Subcutaneous abdominal adipose tissue (tissue), 5 donors: ENCODE data around the gene TCEAL9.
"Not testable (repeated sequence)": the region's sequence is repeated elsewhere in the genome, so short reads cannot be mapped to it uniquely, and the experiment has no call there.

Experiments
- H3K27ac ChIP-seq: one replicate; pipeline ENCODE4 v1.7.0; 2013; ENCODE audit warnings: low read depth, mild to moderate bottlenecking, inconsistent platforms, low read length, moderate library complexity
- H3K27me3 ChIP-seq, 5 donors: one replicate each; pipeline ENCODE4 v1.7.0; 2013; ENCODE audit warnings: low read length in 5 of 5, inconsistent platforms in 1 of 5; ENCODE audit not compliant: control insufficient read depth in 5 of 5, insufficient read depth in 4 of 5
- H3K36me3 ChIP-seq, 5 donors: one replicate each; pipeline ENCODE4 v1.7.0; 2013; ENCODE audit warnings: low read length in 5 of 5; ENCODE audit not compliant: control insufficient read depth in 5 of 5, insufficient read depth in 5 of 5
- H3K4me1 ChIP-seq, 5 donors: one replicate each; pipeline ENCODE4 v1.7.0; 2013; ENCODE audit warnings: low read length in 5 of 5, mild to moderate bottlenecking in 3 of 5, moderate library complexity in 1 of 5; ENCODE audit not compliant: control insufficient read depth in 5 of 5, insufficient read depth in 5 of 5
- H3K4me3 ChIP-seq, 5 donors: one replicate each; pipeline ENCODE4 v1.7.0; 2013; ENCODE audit warnings: low read length in 5 of 5, low read depth in 1 of 5
- H3K9ac ChIP-seq, 5 donors: one replicate each; pipeline ENCODE4 v1.7.0; 2013; ENCODE audit warnings: low read length in 5 of 5, mild to moderate bottlenecking in 4 of 5, moderate library complexity in 3 of 5
- H3K9me3 ChIP-seq, 5 donors: one replicate each; pipeline ENCODE4 v1.7.0; 2013; ENCODE audit warnings: low read length in 5 of 5; ENCODE audit not compliant: control insufficient read depth in 5 of 5
- donor health status: healthy.
- donor health status: healthy.
- donor health status: healthy.
- donor health status: healthy.
- donor health status: healthy.

Gene TCEAL9

GRCh38 chrX:103347682-103348397 is 8.5 kb upstream of the TCEAL9 start:
- H3K9ac ChIP-seq = no peak overlapping the region
- no peak overlapping the region for H3K27ac ChIP-seq
- H3K4me1 ChIP-seq = peaks cover 0 to 1% (median 0%) of the 10 kb centered on the region in 5 donors
- H3K4me3 ChIP-seq = no peak overlapping the region
- H3K36me3 ChIP-seq = no peaks in the 10 kb centered on the region
- no peaks in the 10 kb centered on the region for H3K9me3 ChIP-seq
- H3K27me3 ChIP-seq = peaks cover 12 to 19% (median 15%) of the 10 kb centered on the region in 5 donors

DNA sequence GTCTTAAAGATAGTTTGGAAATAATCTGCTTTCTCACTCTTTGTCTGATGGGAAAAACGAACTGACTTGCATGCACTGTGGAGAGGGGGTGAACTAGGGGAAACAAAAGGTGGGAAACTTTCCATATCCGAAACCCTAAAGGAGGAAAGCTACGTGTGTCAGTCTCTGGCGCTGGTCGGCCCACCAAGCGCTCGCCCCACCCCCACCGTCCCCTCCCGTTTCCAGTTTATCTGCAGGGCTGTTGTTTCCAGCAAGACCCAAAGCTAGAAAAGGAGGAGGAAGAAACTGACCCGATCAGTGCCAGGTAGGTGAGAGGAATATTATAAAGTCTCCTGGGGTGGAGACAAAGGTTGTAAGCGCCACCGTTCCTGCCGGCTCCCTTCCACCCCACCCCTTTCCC is 552 bp downstream of the TCEAL9 start:
- Histone ChIP-seq H3K9ac (peak overlapping the region; percentile 79 to 87 (median 83)), H3K9me3 (no peaks in the 10 kb centered on the region), H3K4me3 (peak overlapping the region; percentile 72 to 91 (median 79)), H3K27ac (peak overlapping the region; percentile 96), H3K27me3 (peaks cover 0 to 2% (median 0%) of the 10 kb centered on the region in 5 donors), H3K36me3 (no peaks in the 10 kb centered on the region), H3K4me1 (peaks cover 0 to 4% (median 0%) of the 10 kb centered on the region in 5 donors)

DNA sequence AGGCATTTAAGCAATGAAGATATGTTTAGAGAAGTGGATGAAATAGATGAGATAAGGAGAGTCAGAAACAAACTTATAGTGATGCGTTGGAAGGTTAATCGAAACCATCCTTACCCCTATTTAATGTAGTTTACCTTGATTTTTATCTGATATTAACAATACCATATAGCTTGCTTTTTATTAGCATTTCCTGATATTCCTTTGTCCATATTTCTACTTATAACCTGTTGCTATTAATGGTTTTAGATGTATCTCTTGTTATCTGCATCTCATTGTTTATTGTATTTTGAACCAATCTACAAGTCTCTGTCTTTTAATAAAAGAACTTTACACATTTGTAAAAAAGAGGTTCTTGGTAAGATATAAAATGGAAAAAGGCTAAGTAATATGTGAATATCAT is 1.6 kb downstream of the TCEAL9 start:
- Histone ChIP-seq H3K4me3 (peak overlapping the region in 1 of 5 donors; percentile 81), H3K36me3 (no peaks in the 10 kb centered on the region), H3K9ac (no peak overlapping the region), H3K27ac (peak overlapping the region; percentile 96), H3K27me3 (peaks cover 0 to 2% (median 0%) of the 10 kb centered on the region in 5 donors), H3K4me1 (peaks cover 0 to 4% (median 0%) of the 10 kb centered on the region in 5 donors), H3K9me3 (no peaks in the 10 kb centered on the region)

DNA sequence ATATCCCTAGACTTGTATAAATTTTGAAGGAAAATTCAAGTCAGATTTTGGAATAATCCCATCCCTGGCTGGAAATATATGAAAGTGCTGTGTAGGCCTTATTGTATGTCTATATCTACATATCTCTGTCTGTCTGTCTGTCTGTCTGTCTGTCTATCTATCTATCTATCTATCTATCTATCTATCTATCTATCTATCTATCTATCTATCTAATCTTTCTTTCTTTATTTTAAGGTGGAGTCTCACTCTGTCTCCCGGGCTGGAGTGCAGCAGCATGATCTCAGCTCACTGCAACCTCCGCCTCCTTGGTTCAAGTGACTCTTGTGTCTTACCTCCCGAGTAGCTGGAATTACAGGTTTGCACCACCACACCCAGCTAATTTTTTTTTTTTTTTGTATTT is 3.3 kb downstream of the TCEAL9 start:
- H3K4me3 ChIP-seq, H3K4me1 ChIP-seq, H3K27ac ChIP-seq, H3K27me3 ChIP-seq, H3K9ac ChIP-seq, H3K36me3 ChIP-seq, H3K9me3 ChIP-seq: not testable (repeated sequence)

- Histone ChIP-seq H3K36me3 (no peaks in the 10 kb centered on the region), H3K27ac (no peak overlapping the region)
Observed at GRCh38 chrX:103360092-103360491, 3.8 kb downstream of the TCEAL9 start.

GRCh38 chrX:103360916-103361315 is 4.6 kb downstream of the TCEAL9 start:
- no peak overlapping the region for H3K4me3 ChIP-seq

More at GRCh38 chrX:103360092-103360491, 3.8 kb downstream of the TCEAL9 start:
- no peak overlapping the region for H3K9ac ChIP-seq
- peaks cover 0 to 4% (median 0%) of the 10 kb centered on the region in 5 donors for H3K4me1 ChIP-seq
- no peak overlapping the region for H3K4me3 ChIP-seq
- no peaks in the 10 kb centered on the region for H3K9me3 ChIP-seq
- peaks cover 0 to 2% (median 0%) of the 10 kb centered on the region in 5 donors for H3K27me3 ChIP-seq

DNA sequence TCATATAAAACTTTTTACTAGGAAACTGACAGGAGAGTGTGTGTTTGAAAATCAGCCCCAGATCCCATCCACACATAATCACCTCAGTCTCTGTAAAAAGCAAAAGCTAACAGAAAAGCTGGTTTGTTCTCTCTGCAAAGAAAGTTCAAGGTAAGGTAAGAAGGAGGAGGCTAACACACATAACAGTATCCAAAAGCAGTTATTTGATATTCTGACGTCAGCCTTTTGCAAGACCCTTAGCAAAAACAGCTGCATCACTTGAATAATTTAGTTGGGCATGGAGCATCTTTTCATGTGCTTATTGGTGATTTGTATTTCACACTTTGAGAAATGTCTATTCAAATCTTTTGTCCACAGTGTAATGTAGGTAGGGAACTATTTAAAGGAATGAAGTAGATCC is 5.5 kb downstream of the TCEAL9 start:
- Histone ChIP-seq H3K27ac (no peak overlapping the region), H3K27me3 (peaks cover 0 to 2% (median 0%) of the 10 kb centered on the region in 5 donors), H3K4me1 (peaks cover 0 to 2% (median 0%) of the 10 kb centered on the region in 5 donors)

More at GRCh38 chrX:103360916-103361315, 4.6 kb downstream of the TCEAL9 start:
- no peaks in the 10 kb centered on the region for H3K36me3 ChIP-seq
- H3K9me3 ChIP-seq = no peaks in the 10 kb centered on the region
- peaks cover 0 to 4% (median 0%) of the 10 kb centered on the region in 5 donors for H3K4me1 ChIP-seq
- H3K9ac ChIP-seq = no peak overlapping the region
- no peak overlapping the region for H3K27ac ChIP-seq
- H3K27me3 ChIP-seq = peaks cover 0 to 2% (median 0%) of the 10 kb centered on the region in 5 donors

GRCh38 chrX:103362474-103362873 is 6.2 kb downstream of the TCEAL9 start:
- no peaks in the 10 kb centered on the region for H3K9me3 ChIP-seq
- H3K9ac ChIP-seq = no peak overlapping the region
- no peak overlapping the region for H3K4me3 ChIP-seq
- H3K27ac ChIP-seq = no peak overlapping the region
- no peaks in the 10 kb centered on the region for H3K4me1 ChIP-seq
- H3K36me3 ChIP-seq = no peaks in the 10 kb centered on the region
- H3K27me3 ChIP-seq = peaks cover 0 to 2% (median under 1%) of the 10 kb centered on the region in 5 donors

More for the DNA sequence above, 5.5 kb downstream of the TCEAL9 start:
- Histone ChIP-seq H3K9ac (no peak overlapping the region), H3K36me3 (no peaks in the 10 kb centered on the region), H3K4me3 (no peak overlapping the region), H3K9me3 (no peaks in the 10 kb centered on the region)

GRCh38 chrX:103363046-103363445 is 6.7 kb downstream of the TCEAL9 start:
- Histone ChIP-seq H3K4me3 (no peak overlapping the region), H3K9me3 (no peaks in the 10 kb centered on the region), H3K27me3 (peaks cover 0 to 4% (median 2%) of the 10 kb centered on the region in 5 donors), H3K4me1 (no peaks in the 10 kb centered on the region), H3K27ac (no peak overlapping the region), H3K36me3 (no peaks in the 10 kb centered on the region), H3K9ac (no peak overlapping the region)

DNA sequence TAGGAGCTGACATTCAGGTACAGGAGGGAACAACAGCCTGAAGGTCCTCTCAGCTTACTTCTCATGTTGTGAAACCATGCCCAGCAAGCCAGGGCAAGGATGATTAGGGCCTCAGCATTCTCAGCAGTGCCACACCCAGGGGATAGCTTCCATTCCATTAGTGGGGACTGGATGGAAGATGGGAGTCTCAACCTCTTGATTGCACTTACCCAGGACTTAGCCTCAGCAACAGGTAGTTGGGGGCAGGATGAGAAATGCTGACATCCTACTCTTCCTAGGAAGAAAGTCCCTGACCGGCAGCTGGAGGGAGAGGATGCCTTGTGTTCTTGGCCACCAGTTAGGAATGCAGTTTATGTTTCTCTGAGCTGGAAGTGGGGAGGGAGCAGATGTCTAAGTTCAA is 11.2 kb downstream of the TCEAL9 start:
- peaks cover 0 to 4% (median 2%) of the 10 kb centered on the region in 5 donors for H3K27me3 ChIP-seq
- H3K9ac ChIP-seq = no peak overlapping the region
- no peak overlapping the region for H3K4me3 ChIP-seq
- H3K9me3 ChIP-seq = no peaks in the 10 kb centered on the region
- H3K27ac ChIP-seq = no peak overlapping the region
- no peaks in the 10 kb centered on the region for H3K4me1 ChIP-seq
- H3K36me3 ChIP-seq = no peaks in the 10 kb centered on the region
